ENCODE results near the gene ETNK2. TPM values are rescaled to one million over a fixed set of nuclear protein-coding genes. Genes with fewer than 3 reads are reported as not detected.

The ETNK2 gene
- total RNA-seq, 4 donors from 2014 or later, result 6.1 to 21.1 (median 9.5) TPM

- WGBS, 2 donors (ENCODE audit: low coverage in 1 of 2), result 82 to 87% methylated on average over 3 to 7 of the region's 11 CpGs
- Histone ChIP-seq H3K36me3 (no peaks in the 10 kb centered on the region), H3K27me3 (peaks cover 90% of the 10 kb centered on the region), H3K9me3 (no peaks in the 10 kb centered on the region), H3K4me3 (no peak overlapping the region), H3K27ac (no peak overlapping the region), H3K4me1 (peaks cover 0 to 9% (median 0%) of the 10 kb centered on the region in 3 donors)
- TF ChIP-seq POLR2A (IDR thresholded peaks at IDR 0.05), result no peak
- TF ChIP-seq, protein P1, sequence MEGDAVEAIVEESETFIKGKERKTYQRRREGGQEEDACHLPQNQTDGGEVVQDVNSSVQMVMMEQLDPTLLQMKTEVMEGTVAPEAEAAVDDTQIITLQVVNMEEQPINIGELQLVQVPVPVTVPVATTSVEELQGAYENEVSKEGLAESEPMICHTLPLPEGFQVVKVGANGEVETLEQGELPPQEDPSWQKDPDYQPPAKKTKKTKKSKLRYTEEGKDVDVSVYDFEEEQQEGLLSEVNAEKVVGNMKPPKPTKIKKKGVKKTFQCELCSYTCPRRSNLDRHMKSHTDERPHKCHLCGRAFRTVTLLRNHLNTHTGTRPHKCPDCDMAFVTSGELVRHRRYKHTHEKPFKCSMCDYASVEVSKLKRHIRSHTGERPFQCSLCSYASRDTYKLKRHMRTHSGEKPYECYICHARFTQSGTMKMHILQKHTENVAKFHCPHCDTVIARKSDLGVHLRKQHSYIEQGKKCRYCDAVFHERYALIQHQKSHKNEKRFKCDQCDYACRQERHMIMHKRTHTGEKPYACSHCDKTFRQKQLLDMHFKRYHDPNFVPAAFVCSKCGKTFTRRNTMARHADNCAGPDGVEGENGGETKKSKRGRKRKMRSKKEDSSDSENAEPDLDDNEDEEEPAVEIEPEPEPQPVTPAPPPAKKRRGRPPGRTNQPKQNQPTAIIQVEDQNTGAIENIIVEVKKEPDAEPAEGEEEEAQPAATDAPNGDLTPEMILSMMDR (IDR thresholded peaks at IDR 0.05), result no peak
- ATAC-seq, result no peak
Observed at GRCh38 chr1:204188959-204189639, 37.3 kb upstream of the ETNK2 start.

GRCh38 chr1:204186597-204186996, 34.8 kb upstream of the ETNK2 start:
- Histone ChIP-seq H3K27me3 (peaks cover 72% of the 10 kb centered on the region), H3K9me3 (no peaks in the 10 kb centered on the region), H3K36me3 (no peaks in the 10 kb centered on the region), H3K4me3 (no peak overlapping the region), H3K4me1 (peaks cover 0 to 9% (median 0%) of the 10 kb centered on the region in 3 donors), H3K27ac (no peak overlapping the region)
- WGBS, 2 donors (ENCODE audit: low coverage in 1 of 2), result 53 to 58% methylated on average over 5 to 10 of the region's 10 CpGs
- TF ChIP-seq, protein P1 (IDR thresholded peaks at IDR 0.05), result no peak
- TF ChIP-seq POLR2AphosphoS5 (IDR thresholded peaks at IDR 0.05), result no peak
- no peak for TF ChIP-seq EP300 (IDR thresholded peaks at IDR 0.05)
- TF ChIP-seq POLR2A (IDR thresholded peaks at IDR 0.05), result no peak
- no peak for ATAC-seq

- no peaks in the 10 kb centered on the region for H3K4me1 ChIP-seq
- no peak overlapping the region for H3K4me3 ChIP-seq
- no peak for ATAC-seq
- 33 to 83% methylated on average over 1 of the region's 1 CpG for WGBS, 2 donors (ENCODE audit: low coverage in 1 of 2)
- H3K9me3 ChIP-seq, result no peaks in the 10 kb centered on the region
- H3K27ac ChIP-seq, result no peak overlapping the region
- no peak for TF ChIP-seq EP300 (IDR thresholded peaks at IDR 0.05)
- TF ChIP-seq, protein P1 (IDR thresholded peaks at IDR 0.05), result no peak
- no peaks in the 10 kb centered on the region for H3K36me3 ChIP-seq
- H3K27me3 ChIP-seq, result peaks cover 51% of the 10 kb centered on the region
Observed at GRCh38 chr1:204181116-204181515, 29.3 kb upstream of the ETNK2 start.

- Histone ChIP-seq H3K27me3 (peaks cover 50% of the 10 kb centered on the region), H3K9me3 (no peaks in the 10 kb centered on the region), H3K27ac (no peak overlapping the region), H3K4me3 (no peak overlapping the region), H3K4me1 (no peaks in the 10 kb centered on the region), H3K36me3 (no peaks in the 10 kb centered on the region)
- TF ChIP-seq, protein P1 (IDR thresholded peaks at IDR 0.05), result no peak
- 48 to 68% methylated on average over 4 to 6 of the region's 6 CpGs for WGBS, 2 donors (ENCODE audit: low coverage in 1 of 2)
- ATAC-seq, result no peak
Observed at GRCh38 chr1:204180133-204180532, 28.3 kb upstream of the ETNK2 start.

DNA sequence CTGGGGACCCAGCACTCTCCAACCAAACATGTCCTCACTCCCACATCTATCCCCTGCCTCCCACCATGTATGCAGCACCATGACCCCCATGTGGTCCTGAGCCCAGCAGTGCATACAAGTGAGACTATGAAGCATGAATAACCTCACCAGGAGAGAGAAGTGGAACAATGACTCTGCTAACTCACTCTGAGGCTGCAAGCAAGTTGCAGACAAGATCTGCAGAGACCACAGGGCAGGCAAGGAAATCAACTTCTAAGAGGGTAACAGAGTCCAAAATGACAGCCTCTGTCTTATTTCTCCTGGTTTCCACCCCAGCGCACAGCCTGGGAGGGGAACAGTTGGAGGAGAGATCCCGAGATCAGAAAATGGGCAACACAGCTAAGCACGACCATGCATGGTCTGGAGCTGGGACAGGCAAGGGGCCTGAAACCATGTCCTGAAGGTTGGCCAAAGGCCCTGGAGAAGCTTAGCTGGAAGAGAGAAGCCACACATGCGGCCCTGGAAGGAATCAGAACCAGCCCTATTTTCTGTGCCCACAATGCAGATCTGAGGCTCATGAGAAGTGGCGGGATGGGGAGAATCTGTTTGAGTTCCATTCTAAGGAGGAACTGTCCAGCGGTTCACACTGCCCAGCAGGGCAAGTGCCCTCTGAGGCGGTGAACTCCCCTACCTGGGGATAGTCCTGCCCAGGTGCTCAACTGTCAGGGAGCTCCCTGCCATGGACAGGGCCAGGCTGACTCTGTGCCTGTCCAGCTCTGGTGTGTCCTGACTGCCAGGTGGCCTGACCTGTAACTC, 26.8 kb upstream of the ETNK2 start:
- no peak overlapping the region for H3K4me3 ChIP-seq
- no peak for ATAC-seq
- H3K27ac ChIP-seq, result no peak overlapping the region
- no peaks in the 10 kb centered on the region for H3K4me1 ChIP-seq
- H3K36me3 ChIP-seq, result no peaks in the 10 kb centered on the region
- TF ChIP-seq POLR2A (IDR thresholded peaks at IDR 0.05), result no peak
- peaks cover 61% of the 10 kb centered on the region for H3K27me3 ChIP-seq
- H3K9me3 ChIP-seq, result no peaks in the 10 kb centered on the region
- 76% methylated on average over 3 of the region's 7 CpGs; no CpG with 5 or more reads in 1 of the 2 donors for WGBS, 2 donors (ENCODE audit: low coverage in 1 of 2)
